T-helper 22 cell (primary cell): Measurements from ENCODE around the gene TAF11.
"Not testable (repeated sequence)": the region's sequence is repeated elsewhere in the genome, so short reads cannot be mapped to it uniquely, and the experiment has no call there.

Experiments
- DNase-seq: peaks from one replicate; pipeline ENCODE4 v3.0.0-alpha.2; 2020; ENCODE audit warnings: low read depth

Gene TAF11

GRCh38 chr6:34887753-34888513, at the start of gene TAF11:
TSS of gene TAF11 (minus strand) at chr6:34888042. CDS start at chr6:34887957, 85 bp downstream.
- DNase-seq, result peak; percentile 83

GRCh38 chr6:34934516-34934915, 46.7 kb upstream of the TAF11 start:
- no peak for DNase-seq

GRCh38 chr6:34932202-34932601, 44.4 kb upstream of the TAF11 start:
- DNase-seq, result not testable (repeated sequence)

GRCh38 chr6:34930221-34930620, 42.4 kb upstream of the TAF11 start:
- DNase-seq, result no peak

- DNase-seq, result no peak
Measured at GRCh38 chr6:34929241-34929978, 41.6 kb upstream of the TAF11 start.

GRCh38 chr6:34928695-34929094, 40.9 kb upstream of the TAF11 start:
- DNase-seq, result no peak

GRCh38 chr6:34928220-34928619, 40.4 kb upstream of the TAF11 start:
- DNase-seq, result no peak

GRCh38 chr6:34926655-34927054, 38.8 kb upstream of the TAF11 start:
- DNase-seq, result no peak

- DNase-seq, result no peak
Measured at GRCh38 chr6:34924831-34925625, 37.2 kb upstream of the TAF11 start.

GRCh38 chr6:34922177-34922663, 34.4 kb upstream of the TAF11 start:
- no peak for DNase-seq

GRCh38 chr6:34920097-34920496, 32.3 kb upstream of the TAF11 start:
- DNase-seq, result no peak

- DNase-seq, result no peak
Measured at GRCh38 chr6:34919651-34920050, 31.8 kb upstream of the TAF11 start.

- no peak for DNase-seq
Measured at GRCh38 chr6:34917626-34918285, 29.9 kb upstream of the TAF11 start.

- DNase-seq, result no peak
Measured at GRCh38 chr6:34916348-34916967, 28.6 kb upstream of the TAF11 start.

GRCh38 chr6:34914358-34914757, 26.5 kb upstream of the TAF11 start:
- DNase-seq, result no peak

GRCh38 chr6:34912715-34913464, 25.0 kb upstream of the TAF11 start:
- no peak for DNase-seq

GRCh38 chr6:34911822-34912221, 24.0 kb upstream of the TAF11 start:
- no peak for DNase-seq

GRCh38 chr6:34909320-34909883, 21.6 kb upstream of the TAF11 start:
- DNase-seq, result no peak

GRCh38 chr6:34908194-34908593, 20.4 kb upstream of the TAF11 start:
- DNase-seq, result no peak

- DNase-seq, result no peak
Measured at GRCh38 chr6:34906826-34907225, 19.0 kb upstream of the TAF11 start.
